ENCODE data around the gene CAPN10. TPM values are rescaled to one million over a fixed set of nuclear protein-coding genes. Genes with fewer than 3 reads are reported as not detected.

The CAPN10 gene
- total RNA-seq, 1 experiment from 2014 or later: 61.3 TPM

DNA sequence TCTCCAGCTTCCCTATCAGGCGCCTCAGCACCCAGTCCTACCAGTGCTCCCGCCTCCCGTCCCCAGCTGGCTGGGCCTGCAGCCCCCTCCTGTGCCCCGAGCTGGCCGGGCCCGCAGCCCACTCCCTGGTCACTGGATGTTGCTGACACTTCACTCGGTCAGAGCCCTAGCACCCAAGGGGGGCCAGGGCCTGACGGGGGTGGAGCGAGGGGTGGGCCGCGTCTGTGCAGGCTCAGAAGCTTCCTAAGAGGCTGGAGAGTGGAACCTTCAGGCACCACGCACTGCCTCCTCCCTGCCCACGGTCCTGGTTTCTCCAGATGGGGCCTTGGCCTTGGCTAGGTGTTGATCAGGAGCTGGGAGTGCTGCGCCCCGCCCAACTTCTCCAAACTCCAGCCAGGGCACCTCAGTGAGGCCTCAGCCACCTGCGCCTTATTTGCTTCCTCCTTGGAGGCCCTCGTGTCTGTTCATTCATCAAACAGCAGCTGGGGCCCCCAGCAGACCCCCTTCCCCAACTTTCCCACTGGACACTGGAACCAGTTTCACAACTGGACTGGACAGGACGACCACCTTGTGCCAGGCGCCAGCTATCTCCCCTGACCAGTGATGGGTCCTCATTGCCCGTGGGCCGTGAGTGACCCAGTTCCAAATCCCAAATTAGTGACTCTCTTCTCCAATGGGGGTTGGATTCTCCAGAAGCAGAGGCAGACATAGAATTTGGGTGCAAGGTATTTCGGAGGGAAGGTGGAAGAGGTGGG is 16.7 kb downstream of the CAPN10 start:
- DNase-seq (ENCODE audit: low spot score) (no peak), ATAC-seq (no peak)
- no peaks in the 10 kb centered on the region for H3K4me1 Mint-ChIP-seq
- no peak overlapping the region for H3K4me3 Mint-ChIP-seq
- no peaks in the 10 kb centered on the region for H3K36me3 Mint-ChIP-seq
- no peak for TF ChIP-seq ZNF425 (CRISPR knock-in tag; conservative IDR thresholded peaks at IDR 0.05)
- no peak for TF ChIP-seq E2F5 (CRISPR knock-in tag; IDR thresholded peaks at IDR 0.05)
- no peak for TF ChIP-seq ATF3 (CRISPR knock-in tag; conservative IDR thresholded peaks at IDR 0.05)
- no peak for TF ChIP-seq NFE2L1 (CRISPR knock-in tag; IDR thresholded peaks at IDR 0.05)
- no peak for TF ChIP-seq ZNF416 (CRISPR knock-in tag; IDR thresholded peaks at IDR 0.05)
- no peak for TF ChIP-seq GRHL2 (CRISPR knock-in tag; IDR thresholded peaks at IDR 0.05; ENCODE audit: insufficient replicate concordance, severe bottlenecking)
- TF ChIP-seq ZNF671 (CRISPR knock-in tag; IDR thresholded peaks at IDR 0.05): no peak
- no peak for TF ChIP-seq CREB1 (CRISPR knock-in tag; IDR thresholded peaks at IDR 0.05)
- TF ChIP-seq HMGA2 (CRISPR knock-in tag; IDR thresholded peaks at IDR 0.05): no peak
- TF ChIP-seq ESRRA (CRISPR knock-in tag; IDR thresholded peaks at IDR 0.05; ENCODE audit: borderline replicate concordance): no peak
- TF ChIP-seq ZNF317 (CRISPR knock-in tag; IDR thresholded peaks at IDR 0.05; ENCODE audit: borderline replicate concordance, low read depth): no peak
- TF ChIP-seq PRRX2 (CRISPR knock-in tag; IDR thresholded peaks at IDR 0.05): no peak
- TF ChIP-seq OVOL2 (CRISPR knock-in tag; IDR thresholded peaks at IDR 0.05; ENCODE audit: borderline replicate concordance): no peak
- no peak for TF ChIP-seq ZNF423 (CRISPR knock-in tag; IDR thresholded peaks at IDR 0.05)
- no peak for TF ChIP-seq SMAD4 (CRISPR knock-in tag; IDR thresholded peaks at IDR 0.05)
- TF ChIP-seq NR1H2 (CRISPR knock-in tag; IDR thresholded peaks at IDR 0.05): no peak
- no peak for TF ChIP-seq MYBL2 (CRISPR knock-in tag; IDR thresholded peaks at IDR 0.05)
- H3K27ac Mint-ChIP-seq: no peak overlapping the region
- ChIA-PET POLR2A (no interaction called here), CTCF (interaction anchor here (1.2 to 2.1 kb wide), 5 partner anchors 17 to 101 kb away, joined by 3 to 12 read pairs (median 6); partner anchors contain the start of gene CAPN10)
- no peaks in the 10 kb centered on the region for H3K9me3 Mint-ChIP-seq
- H3K27me3 Mint-ChIP-seq (ENCODE audit: low read depth): no peaks in the 10 kb centered on the region; the same call in 1 of the 2 replicates

DNA sequence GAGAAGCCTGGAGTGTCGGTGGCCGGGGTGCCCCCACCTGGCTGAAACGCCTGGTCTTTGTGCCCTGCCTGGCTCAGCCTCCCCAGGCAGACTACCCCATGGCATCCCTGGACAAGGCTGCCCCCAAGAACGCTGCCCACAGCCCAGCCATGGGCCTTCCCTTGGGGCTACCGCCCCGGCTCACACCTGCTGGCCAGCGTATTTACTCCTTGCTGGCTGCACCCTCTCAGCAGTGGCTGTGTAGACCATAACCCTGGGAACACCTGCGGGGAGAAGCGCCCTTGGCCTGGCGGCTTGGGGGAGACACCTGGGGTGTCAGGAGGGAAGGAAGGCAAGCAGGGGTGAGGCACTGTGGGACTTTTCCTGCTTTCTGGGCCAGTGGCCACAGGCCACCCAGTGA is 17.3 kb downstream of the CAPN10 start:
- ATAC-seq (no peak), DNase-seq (ENCODE audit: low spot score) (no peak)
- POLR2A ChIA-PET: interaction anchor here (1.1 kb wide), 1 partner anchor 17 kb away, joined by 5 read pairs; the partner anchor contains the start of gene CAPN10
- Mint-ChIP-seq H3K4me3 (no peak overlapping the region), H3K27ac (no peak overlapping the region), H3K27me3 (ENCODE audit: low read depth) (no peaks in the 10 kb centered on the region; the same call in 1 of the 2 replicates), H3K4me1 (no peaks in the 10 kb centered on the region), H3K36me3 (no peaks in the 10 kb centered on the region), H3K9me3 (no peaks in the 10 kb centered on the region)
- TF ChIP-seq STAT6 (CRISPR knock-in tag; conservative IDR thresholded peaks at IDR 0.05; ENCODE audit: low read depth) (no peak), GTF2I (CRISPR knock-in tag; conservative IDR thresholded peaks at IDR 0.05) (no peak), ZNF263 (CRISPR knock-in tag; IDR thresholded peaks at IDR 0.05; ENCODE audit: low read depth) (no peak), TP53 (CRISPR knock-in tag; IDR thresholded peaks at IDR 0.05) (no peak), ATF1 (CRISPR knock-in tag; IDR thresholded peaks at IDR 0.05) (no peak), NFATC4 (CRISPR knock-in tag; IDR thresholded peaks at IDR 0.05) (no peak), ZNF232 (CRISPR knock-in tag; IDR thresholded peaks at IDR 0.05) (no peak), JUN (CRISPR knock-in tag; IDR thresholded peaks at IDR 0.05) (no peak), TEAD4 (CRISPR knock-in tag; IDR thresholded peaks at IDR 0.05) (no peak), CREM (CRISPR knock-in tag; IDR thresholded peaks at IDR 0.05) (no peak), ZBTB21 (CRISPR knock-in tag; IDR thresholded peaks at IDR 0.05; ENCODE audit: borderline replicate concordance) (no peak)
- CTCF ChIA-PET: interaction anchor here (0.6 to 2.1 kb wide), 14 partner anchors 8 to 101 kb away, joined by 3 to 12 read pairs (median 4); partner anchors contain the start of genes ANKMY1, CAPN10 and GPR35
